ENCODE data around the gene ORM2. TPM values are rescaled to one million over a fixed set of nuclear protein-coding genes. Genes with fewer than 3 reads are reported as not detected.
"Not testable (repeated sequence)": the region's sequence is repeated elsewhere in the genome, so short reads cannot be mapped to it uniquely, and the experiment has no call there.

ORM2 gene
- polyA plus RNA-seq (2013, experiment 1 of 4) = not detected
- 0.44 TPM for polyA plus RNA-seq (2013, experiment 2 of 4)
- polyA plus RNA-seq (2013, experiment 3 of 4) = not detected
- polyA plus RNA-seq (2013, experiment 4 of 4) = 0.45 TPM

DNA sequence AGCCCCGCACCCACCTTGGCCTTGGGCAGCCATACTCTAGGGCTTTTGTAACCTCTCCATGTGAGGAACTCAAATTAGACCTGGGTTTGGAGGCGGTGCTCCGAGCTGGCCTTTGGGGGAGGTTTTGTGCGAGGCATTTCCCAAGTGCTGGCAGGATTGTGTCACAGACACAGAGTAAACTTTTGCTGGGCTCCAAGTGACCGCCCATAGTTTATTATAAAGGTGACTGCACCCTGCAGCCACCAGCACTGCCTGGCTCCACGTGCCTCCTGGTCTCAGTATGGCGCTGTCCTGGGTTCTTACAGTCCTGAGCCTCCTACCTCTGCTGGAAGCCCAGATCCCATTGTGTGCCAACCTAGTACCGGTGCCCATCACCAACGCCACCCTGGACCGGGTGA is at the start of gene ORM2:
ORM2 (plus strand) TSS at position 245 of the 398 bp plus-strand sequence; CDS start at position 281, 36 bp downstream.
- H3K27ac ChIP-seq (ENCODE audit: insufficient read depth, low read depth, low read length, poor library complexity, severe bottlenecking); H3K9me3 ChIP-seq (ENCODE audit: control insufficient read depth, low read length); H3K4me1 ChIP-seq (ENCODE audit: control insufficient read depth, insufficient read depth, low read length); H3K27me3 ChIP-seq (ENCODE audit: control insufficient read depth, insufficient read depth, low read length, poor library complexity, severe bottlenecking); H3K4me3 ChIP-seq (ENCODE audit: insufficient read depth, low read depth, low read length); H3K36me3 ChIP-seq (ENCODE audit: control insufficient read depth, insufficient read depth, low read length): not testable (repeated sequence)
- WGBS, 2 experiments = 100% methylated on average over 2 of the region's 10 CpGs; no CpG with 5 or more reads in 1 of the 2 experiments

DNA sequence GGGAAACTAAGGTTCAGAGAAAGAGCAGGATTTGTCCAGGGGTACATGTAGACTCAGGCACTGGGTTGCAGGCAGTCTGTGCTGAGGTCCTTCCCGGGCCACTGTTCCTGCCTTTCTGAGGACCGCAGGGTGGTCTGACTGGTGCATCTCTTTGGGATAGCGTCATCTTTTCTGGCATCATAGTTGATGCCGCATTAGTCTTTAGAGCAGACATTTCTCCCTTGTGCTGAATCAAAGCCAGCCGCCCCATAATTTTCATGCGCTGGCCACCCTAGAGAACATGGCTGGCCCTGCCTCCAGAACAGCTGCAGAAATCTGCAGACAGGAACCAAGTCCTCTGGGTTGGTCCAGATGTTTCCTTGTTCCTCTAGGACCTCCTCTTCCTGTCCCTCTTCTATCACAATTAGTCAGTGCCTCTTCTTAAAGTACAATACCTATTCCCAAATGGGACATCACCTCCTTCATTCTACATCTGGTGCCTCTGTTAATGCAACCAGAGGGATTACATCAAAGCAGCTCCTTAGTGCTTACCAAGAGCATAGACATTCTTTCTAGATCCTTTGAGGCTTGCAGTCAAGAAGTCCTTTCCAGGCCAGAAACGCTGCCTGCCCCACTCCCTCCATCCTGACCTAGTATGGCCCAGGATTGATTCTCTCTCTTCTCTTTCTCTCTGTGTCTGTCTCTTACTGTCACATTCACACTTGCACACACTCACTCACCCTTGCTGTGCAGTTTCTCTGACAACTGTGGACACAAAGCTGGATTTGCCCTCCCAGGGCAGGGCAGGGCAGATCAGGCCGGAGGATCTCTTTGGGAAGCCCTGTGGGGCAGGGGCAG is 48.8 kb upstream of the ORM2 start:
- no peaks in the 10 kb centered on the region for H3K9me3 ChIP-seq (ENCODE audit: control insufficient read depth, low read length)
- WGBS, 2 experiments = 95 to 96% methylated on average over 8 of the region's 8 CpGs
- no peak overlapping the region for H3K27ac ChIP-seq (ENCODE audit: insufficient read depth, low read depth, low read length, poor library complexity, severe bottlenecking)
- H3K4me3 ChIP-seq (ENCODE audit: insufficient read depth, low read depth, low read length) = no peak overlapping the region
- H3K36me3 ChIP-seq (ENCODE audit: control insufficient read depth, insufficient read depth, low read length) = no peaks in the 10 kb centered on the region
- no peaks in the 10 kb centered on the region for H3K27me3 ChIP-seq (ENCODE audit: control insufficient read depth, insufficient read depth, low read length, poor library complexity, severe bottlenecking)
- H3K4me1 ChIP-seq (ENCODE audit: control insufficient read depth, insufficient read depth, low read length) = peaks cover 8% of the 10 kb centered on the region

DNA sequence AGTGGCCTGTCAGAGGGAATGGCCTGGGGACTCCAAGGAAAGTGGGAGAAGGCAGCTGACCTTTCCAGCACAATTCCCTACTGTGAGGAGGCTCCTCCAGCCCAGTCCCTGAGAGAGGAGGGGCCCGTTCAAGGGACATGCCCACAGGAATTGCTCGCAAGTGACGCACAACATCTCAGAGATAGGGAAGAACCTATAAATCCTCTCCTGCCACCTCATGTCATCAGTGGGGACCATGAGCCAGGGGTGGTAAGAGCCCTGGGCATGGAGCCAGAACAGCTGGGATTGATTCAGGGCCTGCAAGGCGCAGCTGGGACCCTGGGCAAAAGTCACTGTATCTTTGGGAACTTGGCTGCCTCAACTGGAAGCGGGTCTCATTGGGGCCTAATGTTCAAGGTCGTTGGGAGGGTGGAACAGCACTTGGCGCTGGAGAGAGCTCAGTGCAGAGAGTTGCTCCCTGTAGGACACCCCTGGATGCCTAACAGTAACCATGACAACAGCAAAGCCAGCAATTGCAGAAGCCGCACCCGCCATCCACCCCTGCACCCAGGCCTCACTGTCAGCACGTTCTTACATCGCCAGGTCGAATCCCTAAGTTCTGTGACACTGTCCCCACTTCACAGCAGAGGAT is 48.1 kb upstream of the ORM2 start:
- WGBS, 2 experiments = 89 to 91% methylated on average over 12 of the region's 12 CpGs
- H3K4me1 ChIP-seq (ENCODE audit: control insufficient read depth, insufficient read depth, low read length) = peaks cover 13% of the 10 kb centered on the region
- H3K4me3 ChIP-seq (ENCODE audit: insufficient read depth, low read depth, low read length) = no peak overlapping the region
- no peaks in the 10 kb centered on the region for H3K9me3 ChIP-seq (ENCODE audit: control insufficient read depth, low read length)
- H3K36me3 ChIP-seq (ENCODE audit: control insufficient read depth, insufficient read depth, low read length) = no peaks in the 10 kb centered on the region
- no peaks in the 10 kb centered on the region for H3K27me3 ChIP-seq (ENCODE audit: control insufficient read depth, insufficient read depth, low read length, poor library complexity, severe bottlenecking)
- no peak overlapping the region for H3K27ac ChIP-seq (ENCODE audit: insufficient read depth, low read depth, low read length, poor library complexity, severe bottlenecking)

DNA sequence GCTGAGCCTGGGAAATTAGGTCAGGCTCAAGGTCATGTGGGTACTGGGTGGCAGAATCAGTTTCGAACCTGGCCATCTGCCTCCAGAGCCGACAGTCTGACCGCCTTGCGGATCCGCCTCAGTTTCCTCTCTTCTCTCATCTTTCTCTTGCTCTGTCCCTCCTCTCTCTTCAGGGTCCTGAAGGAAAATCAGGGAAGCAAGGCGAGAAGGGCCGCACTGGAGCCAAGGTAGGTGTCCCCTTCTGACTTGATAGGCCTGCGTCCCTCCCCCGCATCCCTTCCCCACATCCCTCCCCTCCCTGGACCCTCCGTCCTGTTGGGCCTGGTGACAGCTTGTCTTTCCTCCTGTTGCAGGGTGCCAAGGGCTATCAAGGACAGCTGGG is 47.6 kb upstream of the ORM2 start:
- Histone ChIP-seq H3K27ac (ENCODE audit: insufficient read depth, low read depth, low read length, poor library complexity, severe bottlenecking) (no peak overlapping the region), H3K4me3 (ENCODE audit: insufficient read depth, low read depth, low read length) (no peak overlapping the region), H3K4me1 (ENCODE audit: control insufficient read depth, insufficient read depth, low read length) (peaks cover 13% of the 10 kb centered on the region), H3K27me3 (ENCODE audit: control insufficient read depth, insufficient read depth, low read length, poor library complexity, severe bottlenecking) (no peaks in the 10 kb centered on the region), H3K9me3 (ENCODE audit: control insufficient read depth, low read length) (no peaks in the 10 kb centered on the region), H3K36me3 (ENCODE audit: control insufficient read depth, insufficient read depth, low read length) (no peaks in the 10 kb centered on the region)
- WGBS, 2 experiments = 89 to 90% methylated on average over 10 of the region's 10 CpGs

DNA sequence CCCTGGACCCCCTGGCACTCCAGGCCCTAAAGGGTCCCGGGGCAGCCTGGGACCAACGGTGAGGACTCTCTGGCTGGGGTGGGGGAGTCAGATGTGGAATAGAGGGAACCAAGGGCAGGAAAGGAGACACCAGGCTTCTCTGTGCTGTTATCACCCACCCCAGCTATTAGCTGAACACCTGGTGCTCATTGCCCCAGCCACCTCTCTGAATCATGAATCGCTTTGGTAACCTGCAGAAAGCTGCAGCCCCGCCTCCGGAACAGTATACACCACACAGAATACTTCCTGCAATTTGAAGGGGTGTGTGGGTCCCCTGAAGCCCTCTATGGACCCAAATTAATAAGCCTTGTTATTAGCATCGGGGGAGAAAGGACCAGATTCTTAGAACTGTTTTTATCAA is 47.2 kb upstream of the ORM2 start:
- 94 to 95% methylated on average over 6 of the region's 6 CpGs for whole genome bisulfite sequencing, 2 experiments
- no peak overlapping the region for H3K4me3 ChIP-seq (ENCODE audit: insufficient read depth, low read depth, low read length)
- peaks cover 15% of the 10 kb centered on the region for H3K4me1 ChIP-seq (ENCODE audit: control insufficient read depth, insufficient read depth, low read length)
- no peak overlapping the region for H3K27ac ChIP-seq (ENCODE audit: insufficient read depth, low read depth, low read length, poor library complexity, severe bottlenecking)
- no peaks in the 10 kb centered on the region for H3K36me3 ChIP-seq (ENCODE audit: control insufficient read depth, insufficient read depth, low read length)
- no peaks in the 10 kb centered on the region for H3K27me3 ChIP-seq (ENCODE audit: control insufficient read depth, insufficient read depth, low read length, poor library complexity, severe bottlenecking)
- no peaks in the 10 kb centered on the region for H3K9me3 ChIP-seq (ENCODE audit: control insufficient read depth, low read length)

DNA sequence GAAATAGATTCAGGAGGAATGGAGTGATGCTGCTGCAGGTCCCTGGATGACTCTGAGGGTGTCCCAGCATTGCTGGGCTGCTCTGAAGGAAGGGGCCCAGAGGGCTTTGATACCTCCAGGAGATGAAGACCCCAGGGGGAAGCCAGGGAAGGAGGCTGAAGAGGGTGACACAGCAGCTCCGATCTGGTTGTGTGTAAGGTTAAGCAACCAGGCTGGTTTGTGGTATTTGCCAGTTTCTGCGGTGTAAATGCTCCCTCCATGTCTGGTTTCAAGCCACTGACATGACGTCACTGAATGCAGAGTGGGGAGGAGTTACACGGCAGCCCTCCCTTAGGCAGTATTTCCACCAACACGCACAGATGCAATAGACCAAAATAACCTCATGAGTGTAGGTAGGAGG is 46.7 kb upstream of the ORM2 start:
- Histone ChIP-seq H3K4me3 (ENCODE audit: insufficient read depth, low read depth, low read length) (no peak overlapping the region), H3K4me1 (ENCODE audit: control insufficient read depth, insufficient read depth, low read length) (peaks cover 20% of the 10 kb centered on the region), H3K9me3 (ENCODE audit: control insufficient read depth, low read length) (no peaks in the 10 kb centered on the region), H3K36me3 (ENCODE audit: control insufficient read depth, insufficient read depth, low read length) (no peaks in the 10 kb centered on the region), H3K27me3 (ENCODE audit: control insufficient read depth, insufficient read depth, low read length, poor library complexity, severe bottlenecking) (no peaks in the 10 kb centered on the region), H3K27ac (ENCODE audit: insufficient read depth, low read depth, low read length, poor library complexity, severe bottlenecking) (no peak overlapping the region)
- WGBS, 2 experiments = 74% methylated on average over 5 of the region's 5 CpGs

DNA sequence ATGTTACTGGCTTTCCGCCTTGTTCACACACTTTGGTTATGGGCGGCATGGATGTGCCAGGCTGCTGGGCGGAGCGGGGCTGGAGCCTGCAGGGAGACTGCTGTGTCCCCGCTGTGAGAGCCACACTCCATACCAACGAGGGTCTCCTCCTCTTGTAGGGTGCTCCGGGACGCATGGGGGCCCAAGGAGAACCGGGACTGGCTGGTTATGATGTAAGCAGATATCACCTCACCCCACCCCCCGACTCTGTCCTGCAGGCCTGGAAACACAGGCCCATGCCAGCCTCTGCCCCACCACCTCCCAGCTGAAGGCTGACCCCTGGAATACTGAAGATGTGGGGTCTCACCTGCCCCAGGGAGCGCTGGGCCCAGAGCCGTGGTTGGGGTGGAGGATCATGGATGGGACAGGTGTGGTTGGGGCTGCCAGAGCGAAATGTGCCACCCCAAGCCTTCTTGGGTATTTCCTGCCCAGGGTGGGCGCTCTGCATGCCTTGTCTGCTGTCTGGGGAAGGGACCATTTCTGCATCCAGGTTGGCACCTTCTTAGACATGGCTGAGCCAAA is 46.0 kb upstream of the ORM2 start:
- WGBS, 2 experiments = 91 to 93% methylated on average over 14 of the region's 14 CpGs
- peaks cover 26% of the 10 kb centered on the region for H3K4me1 ChIP-seq (ENCODE audit: control insufficient read depth, insufficient read depth, low read length)
- H3K27ac ChIP-seq (ENCODE audit: insufficient read depth, low read depth, low read length, poor library complexity, severe bottlenecking) = no peak overlapping the region
- no peak overlapping the region for H3K4me3 ChIP-seq (ENCODE audit: insufficient read depth, low read depth, low read length)
- H3K9me3 ChIP-seq (ENCODE audit: control insufficient read depth, low read length) = no peaks in the 10 kb centered on the region
- no peaks in the 10 kb centered on the region for H3K36me3 ChIP-seq (ENCODE audit: control insufficient read depth, insufficient read depth, low read length)
- H3K27me3 ChIP-seq (ENCODE audit: control insufficient read depth, insufficient read depth, low read length, poor library complexity, severe bottlenecking) = no peaks in the 10 kb centered on the region

DNA sequence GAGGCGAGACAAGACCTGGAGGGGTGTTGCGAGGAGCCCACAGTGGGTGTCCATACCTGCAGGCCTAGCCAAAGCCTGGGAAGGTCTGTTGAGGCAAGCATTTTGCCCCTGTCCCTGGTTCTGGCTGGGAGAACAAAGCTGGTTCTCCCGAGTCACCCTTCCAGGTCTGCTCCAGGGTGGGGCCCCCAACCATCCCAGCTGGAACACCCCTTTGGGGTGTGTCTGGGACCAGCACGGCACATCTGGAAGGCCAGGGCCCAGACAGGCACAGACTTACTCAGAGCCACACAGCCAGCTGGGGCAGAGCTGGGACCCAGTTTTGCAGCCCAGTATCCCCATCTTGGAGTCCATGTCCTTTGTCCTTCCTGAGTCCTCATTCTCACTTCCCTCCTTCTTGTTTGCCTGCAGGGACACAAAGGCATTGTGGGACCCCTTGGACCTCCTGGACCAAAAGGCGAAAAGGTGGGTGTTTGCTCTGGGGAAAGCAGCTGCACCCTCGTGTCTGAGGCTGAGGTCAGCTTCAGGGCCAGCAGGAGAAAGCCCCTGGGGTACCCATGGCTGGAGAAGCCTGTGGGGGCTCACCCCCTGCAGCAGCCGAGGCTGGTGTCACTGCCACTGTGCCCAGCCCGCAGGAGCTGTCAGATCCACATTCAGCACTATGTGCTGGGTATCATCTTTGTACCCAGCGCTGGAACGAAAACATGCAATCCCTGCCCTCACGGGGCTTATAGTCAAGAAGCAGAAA is 45.2 kb upstream of the ORM2 start:
- Histone ChIP-seq H3K4me1 (ENCODE audit: control insufficient read depth, insufficient read depth, low read length) (peaks cover 26% of the 10 kb centered on the region), H3K27me3 (ENCODE audit: control insufficient read depth, insufficient read depth, low read length, poor library complexity, severe bottlenecking) (no peaks in the 10 kb centered on the region), H3K36me3 (ENCODE audit: control insufficient read depth, insufficient read depth, low read length) (no peaks in the 10 kb centered on the region), H3K9me3 (ENCODE audit: control insufficient read depth, low read length) (no peaks in the 10 kb centered on the region), H3K27ac (ENCODE audit: insufficient read depth, low read depth, low read length, poor library complexity, severe bottlenecking) (no peak overlapping the region), H3K4me3 (ENCODE audit: insufficient read depth, low read depth, low read length) (no peak overlapping the region)
- WGBS, 2 experiments = 90% methylated on average over 11 of the region's 11 CpGs

DNA sequence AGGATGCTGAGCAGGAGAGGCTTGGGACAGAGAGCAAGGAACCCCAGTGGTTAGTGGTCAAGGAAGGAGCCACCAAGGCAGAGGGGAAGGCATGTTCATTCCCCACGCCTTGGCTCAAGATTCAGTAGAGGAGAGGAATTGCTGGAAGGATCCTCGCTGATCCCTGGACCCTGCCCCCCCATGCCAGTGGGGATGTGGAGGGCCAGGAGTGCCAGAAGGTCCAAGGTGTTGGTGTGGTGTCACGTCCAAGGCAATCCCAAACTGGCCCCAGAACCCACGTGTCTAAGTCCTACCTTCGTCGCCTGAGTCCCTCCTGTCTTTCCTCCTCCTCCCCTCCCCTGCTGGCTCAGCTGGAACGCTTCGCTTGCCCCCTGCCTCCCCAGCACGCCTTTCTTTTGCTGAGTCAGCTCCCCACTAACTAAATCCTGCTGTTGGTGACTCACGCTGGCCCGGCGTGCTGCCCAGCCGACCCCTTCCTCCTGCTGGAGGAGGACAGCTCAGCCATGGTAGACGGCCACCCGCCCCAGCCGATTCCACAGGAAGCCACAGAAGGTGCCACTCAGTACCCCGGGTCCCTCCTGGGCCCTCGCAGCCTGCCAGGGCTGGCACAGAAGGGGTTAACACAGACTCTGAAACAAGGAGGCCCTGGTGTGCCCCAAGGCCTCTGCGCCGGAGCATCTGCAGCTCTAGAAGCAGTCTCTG is 44.4 kb upstream of the ORM2 start:
- Histone ChIP-seq H3K27me3 (ENCODE audit: control insufficient read depth, insufficient read depth, low read length, poor library complexity, severe bottlenecking) (no peaks in the 10 kb centered on the region), H3K27ac (ENCODE audit: insufficient read depth, low read depth, low read length, poor library complexity, severe bottlenecking) (no peak overlapping the region), H3K9me3 (ENCODE audit: control insufficient read depth, low read length) (no peaks in the 10 kb centered on the region), H3K4me3 (ENCODE audit: insufficient read depth, low read depth, low read length) (no peak overlapping the region), H3K36me3 (ENCODE audit: control insufficient read depth, insufficient read depth, low read length) (no peaks in the 10 kb centered on the region), H3K4me1 (ENCODE audit: control insufficient read depth, insufficient read depth, low read length) (peaks cover 26% of the 10 kb centered on the region)
- 53 to 55% methylated on average over 20 of the region's 20 CpGs for WGBS, 2 experiments

All from ectodermal cell (in vitro differentiated cells).